ENCODE results near the gene UBR3.

UBR3 gene, protein sequence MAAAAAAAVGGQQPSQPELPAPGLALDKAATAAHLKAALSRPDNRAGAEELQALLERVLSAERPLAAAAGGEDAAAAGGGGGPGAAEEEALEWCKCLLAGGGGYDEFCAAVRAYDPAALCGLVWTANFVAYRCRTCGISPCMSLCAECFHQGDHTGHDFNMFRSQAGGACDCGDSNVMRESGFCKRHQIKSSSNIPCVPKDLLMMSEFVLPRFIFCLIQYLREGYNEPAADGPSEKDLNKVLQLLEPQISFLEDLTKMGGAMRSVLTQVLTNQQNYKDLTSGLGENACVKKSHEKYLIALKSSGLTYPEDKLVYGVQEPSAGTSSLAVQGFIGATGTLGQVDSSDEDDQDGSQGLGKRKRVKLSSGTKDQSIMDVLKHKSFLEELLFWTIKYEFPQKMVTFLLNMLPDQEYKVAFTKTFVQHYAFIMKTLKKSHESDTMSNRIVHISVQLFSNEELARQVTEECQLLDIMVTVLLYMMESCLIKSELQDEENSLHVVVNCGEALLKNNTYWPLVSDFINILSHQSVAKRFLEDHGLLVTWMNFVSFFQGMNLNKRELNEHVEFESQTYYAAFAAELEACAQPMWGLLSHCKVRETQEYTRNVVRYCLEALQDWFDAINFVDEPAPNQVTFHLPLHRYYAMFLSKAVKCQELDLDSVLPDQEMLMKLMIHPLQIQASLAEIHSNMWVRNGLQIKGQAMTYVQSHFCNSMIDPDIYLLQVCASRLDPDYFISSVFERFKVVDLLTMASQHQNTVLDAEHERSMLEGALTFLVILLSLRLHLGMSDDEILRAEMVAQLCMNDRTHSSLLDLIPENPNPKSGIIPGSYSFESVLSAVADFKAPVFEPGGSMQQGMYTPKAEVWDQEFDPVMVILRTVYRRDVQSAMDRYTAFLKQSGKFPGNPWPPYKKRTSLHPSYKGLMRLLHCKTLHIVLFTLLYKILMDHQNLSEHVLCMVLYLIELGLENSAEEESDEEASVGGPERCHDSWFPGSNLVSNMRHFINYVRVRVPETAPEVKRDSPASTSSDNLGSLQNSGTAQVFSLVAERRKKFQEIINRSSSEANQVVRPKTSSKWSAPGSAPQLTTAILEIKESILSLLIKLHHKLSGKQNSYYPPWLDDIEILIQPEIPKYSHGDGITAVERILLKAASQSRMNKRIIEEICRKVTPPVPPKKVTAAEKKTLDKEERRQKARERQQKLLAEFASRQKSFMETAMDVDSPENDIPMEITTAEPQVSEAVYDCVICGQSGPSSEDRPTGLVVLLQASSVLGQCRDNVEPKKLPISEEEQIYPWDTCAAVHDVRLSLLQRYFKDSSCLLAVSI (N-terminal part only)

DNA sequence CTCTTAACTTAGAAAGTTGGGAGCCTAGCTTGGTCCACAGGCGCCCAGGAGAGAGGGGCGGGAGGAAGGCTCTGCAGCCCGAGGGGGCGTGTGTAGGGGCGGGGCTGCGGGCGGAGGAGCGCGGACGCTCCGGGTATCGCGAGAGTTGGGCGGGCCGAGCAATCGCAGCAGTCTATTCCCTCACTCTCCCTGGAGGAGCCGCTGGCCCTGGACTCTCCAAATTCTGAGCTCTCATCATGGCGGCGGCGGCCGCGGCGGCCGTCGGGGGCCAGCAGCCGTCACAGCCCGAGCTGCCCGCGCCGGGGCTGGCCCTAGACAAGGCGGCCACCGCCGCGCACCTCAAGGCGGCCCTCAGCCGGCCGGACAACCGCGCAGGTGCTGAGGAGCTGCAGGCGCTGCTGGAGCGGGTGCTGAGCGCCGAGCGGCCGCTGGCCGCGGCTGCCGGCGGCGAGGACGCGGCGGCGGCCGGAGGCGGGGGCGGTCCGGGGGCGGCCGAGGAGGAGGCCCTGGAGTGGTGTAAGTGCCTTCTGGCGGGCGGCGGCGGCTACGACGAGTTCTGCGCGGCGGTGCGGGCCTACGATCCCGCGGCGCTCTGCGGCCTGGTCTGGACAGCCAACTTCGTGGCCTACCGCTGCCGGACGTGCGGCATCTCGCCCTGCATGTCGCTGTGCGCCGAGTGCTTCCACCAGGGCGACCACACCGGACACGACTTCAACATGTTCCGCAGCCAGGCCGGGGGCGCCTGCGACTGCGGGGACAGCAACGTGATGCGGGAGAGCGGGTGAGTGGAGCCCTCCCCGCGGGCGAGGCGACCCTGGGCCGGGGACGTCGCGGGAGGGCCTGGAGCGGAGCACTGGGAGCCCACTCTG is at the start of gene UBR3:
TSS of gene UBR3 (plus strand) at position 183 of the 869 bp plus-strand sequence. CDS start at position 237, 54 bp downstream.
- TF ChIP-seq GATA3 (IDR thresholded peaks at IDR 0.05; ENCODE audit: low read depth, low read length) (no peak), GATA2 (IDR thresholded peaks at IDR 0.05; ENCODE audit: low read depth, low read length) (no peak)

DNA sequence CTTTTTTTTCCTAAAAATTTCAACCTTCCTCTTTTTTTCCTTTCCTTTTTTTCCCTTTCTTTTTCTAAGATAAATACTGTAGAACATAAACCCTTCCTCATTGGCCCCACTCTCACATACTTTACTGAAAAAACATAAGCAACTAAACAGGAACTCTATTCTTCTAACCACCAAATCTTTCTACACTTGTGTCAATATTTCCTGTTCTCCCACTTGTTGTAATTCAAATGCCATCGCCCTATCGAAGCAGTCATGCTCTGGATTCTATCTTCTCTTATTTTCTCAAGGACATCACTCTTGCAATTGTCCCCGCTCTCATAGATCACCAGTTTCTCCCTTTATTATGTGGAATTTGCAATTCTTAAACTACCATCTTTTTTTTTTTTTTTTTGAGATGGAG is 48.8 kb upstream of the UBR3 start:
- TF ChIP-seq GATA3 (IDR thresholded peaks at IDR 0.05; ENCODE audit: low read depth, low read length) (no peak), GATA2 (IDR thresholded peaks at IDR 0.05; ENCODE audit: low read depth, low read length) (no peak)

DNA sequence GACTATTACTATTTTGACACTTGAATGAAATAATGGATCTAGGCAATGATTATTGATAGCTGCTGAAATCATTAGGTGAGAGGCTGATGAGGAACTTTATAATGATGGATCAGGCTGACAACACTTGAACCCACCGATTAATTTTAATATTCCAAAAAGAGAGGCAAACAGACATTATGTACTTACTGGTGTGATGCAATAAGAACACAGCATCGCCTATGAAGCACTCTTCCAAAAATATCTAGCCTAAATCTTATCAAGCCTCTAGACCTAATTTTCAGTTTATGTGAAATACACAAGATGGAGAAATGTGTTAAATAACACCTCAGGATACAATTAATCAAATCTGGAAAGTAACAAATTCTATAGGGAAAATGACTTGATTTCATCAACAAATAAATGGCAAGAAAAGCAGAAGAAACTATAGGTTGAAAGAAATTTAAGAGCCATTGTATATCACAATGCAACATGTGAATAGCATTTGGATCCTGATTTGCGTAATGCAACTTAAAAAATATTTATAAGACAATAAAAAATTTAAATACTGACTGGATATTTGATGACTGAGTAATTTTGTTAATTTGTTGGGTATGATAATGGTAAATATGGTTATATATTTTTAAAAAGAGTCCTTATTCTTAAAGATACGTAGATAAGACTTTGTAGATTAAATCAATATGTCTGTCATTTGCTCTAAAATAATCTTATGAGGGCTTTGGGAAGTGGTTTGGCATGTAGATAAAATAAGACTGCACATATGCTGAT is 45.8 kb upstream of the UBR3 start:
- TF ChIP-seq GATA2 (IDR thresholded peaks at IDR 0.05; ENCODE audit: low read depth, low read length) (no peak), GATA3 (IDR thresholded peaks at IDR 0.05; ENCODE audit: low read depth, low read length) (no peak)

DNA sequence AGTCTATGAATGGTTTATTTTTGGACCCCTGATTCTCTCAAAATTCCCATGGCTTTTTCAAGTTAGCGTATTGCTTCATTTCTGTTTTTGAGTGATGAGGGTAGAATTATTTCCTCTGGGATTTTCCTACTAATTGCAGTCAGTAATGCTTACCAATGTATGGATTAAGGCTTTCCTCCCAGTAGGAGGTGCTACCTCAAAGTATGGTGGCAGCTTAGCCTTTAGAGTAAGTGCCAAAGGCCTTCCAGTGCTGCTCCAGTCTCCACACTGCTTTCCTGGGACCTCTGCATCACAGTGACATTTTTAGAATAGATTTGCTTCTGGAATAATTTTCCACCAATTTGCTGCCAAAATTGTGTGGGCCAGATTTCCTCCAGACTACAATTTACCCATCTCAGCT is 44.7 kb upstream of the UBR3 start:
- TF ChIP-seq GATA3 (IDR thresholded peaks at IDR 0.05; ENCODE audit: low read depth, low read length) (no peak), GATA2 (IDR thresholded peaks at IDR 0.05; ENCODE audit: low read depth, low read length) (no peak)

DNA sequence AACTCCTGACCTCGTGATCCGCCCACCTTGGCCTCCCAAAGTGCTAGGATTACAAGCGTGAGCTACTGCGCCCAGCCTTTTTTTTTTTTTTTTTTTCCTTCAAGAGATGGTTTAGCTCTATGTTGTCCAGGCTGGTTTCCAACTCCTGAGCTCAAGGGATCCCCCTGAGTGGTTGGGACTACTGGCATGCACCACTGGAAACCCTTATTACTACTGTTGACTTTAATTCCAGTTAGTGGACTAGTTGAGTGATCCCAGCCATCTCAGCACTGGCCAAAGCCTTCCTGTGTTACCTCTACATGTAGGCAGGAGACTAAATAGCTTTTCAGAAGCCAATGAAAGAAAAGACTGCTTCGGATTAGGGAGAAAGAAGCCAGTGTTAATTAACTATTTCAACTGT is 36.7 kb upstream of the UBR3 start:
- TF ChIP-seq GATA3 (IDR thresholded peaks at IDR 0.05; ENCODE audit: low read depth, low read length) = no peak
- TF ChIP-seq GATA2 (IDR thresholded peaks at IDR 0.05; ENCODE audit: low read depth, low read length) = no peak

DNA sequence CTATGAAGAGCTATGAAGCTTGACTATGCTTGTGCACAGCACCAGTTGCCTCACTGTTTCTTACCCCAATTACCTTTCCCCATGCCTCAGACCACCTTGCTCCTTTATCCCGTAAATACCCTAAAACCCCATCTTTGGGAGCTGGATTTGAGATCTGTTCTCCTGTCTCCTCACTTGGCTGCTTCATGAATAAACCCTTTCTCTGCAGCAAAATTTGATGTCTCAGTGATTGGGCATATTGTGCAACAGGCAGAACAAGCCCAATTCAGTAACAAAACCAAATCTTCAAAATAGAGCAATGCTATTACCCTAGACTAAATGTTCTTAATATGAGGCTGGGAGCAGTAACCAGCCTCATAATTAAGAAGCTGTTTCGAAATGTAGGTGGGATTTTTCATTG is 32.1 kb upstream of the UBR3 start:
- TF ChIP-seq GATA3 (IDR thresholded peaks at IDR 0.05; ENCODE audit: low read depth, low read length) (no peak), GATA2 (IDR thresholded peaks at IDR 0.05; ENCODE audit: low read depth, low read length) (no peak)

DNA sequence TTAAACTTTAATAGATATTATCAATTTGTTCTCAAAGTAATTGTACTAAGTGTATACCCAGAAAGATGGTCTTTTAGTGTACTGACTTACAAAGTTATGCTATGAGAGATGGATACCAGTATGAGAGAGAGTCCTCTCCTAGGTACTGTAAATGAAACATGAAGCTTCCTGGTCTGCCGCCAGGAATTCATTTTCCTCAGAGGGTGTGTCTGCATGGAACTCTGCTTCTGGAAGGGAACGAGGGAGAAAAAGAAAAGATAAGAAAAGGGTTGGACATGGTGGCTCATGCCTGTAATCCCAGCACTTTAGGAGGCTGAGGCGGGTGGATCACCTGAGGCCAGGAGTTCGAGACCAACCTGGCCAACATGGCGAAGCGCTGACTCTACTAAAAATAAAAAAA is 30.8 kb upstream of the UBR3 start:
- TF ChIP-seq GATA2 (IDR thresholded peaks at IDR 0.05; ENCODE audit: low read depth, low read length) (no peak), GATA3 (IDR thresholded peaks at IDR 0.05; ENCODE audit: low read depth, low read length) (no peak)

DNA sequence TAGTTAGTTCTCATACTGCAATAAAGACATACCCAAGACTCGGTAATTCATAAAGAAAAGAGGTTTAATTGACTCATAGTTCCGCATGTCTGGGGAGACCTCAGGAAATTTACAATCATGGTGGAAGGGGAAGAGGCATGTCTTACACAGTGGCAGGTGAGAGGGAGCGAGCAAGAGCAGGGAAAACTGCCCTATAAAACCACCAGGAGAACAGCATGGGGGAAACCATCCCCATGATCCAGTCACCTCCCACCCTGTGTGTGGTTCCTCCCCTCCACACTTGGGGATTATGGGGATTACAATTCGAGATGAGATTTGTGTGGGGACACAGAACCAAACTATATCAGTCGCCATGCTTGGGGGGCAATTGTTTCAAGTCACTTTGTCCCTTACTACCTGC is 29.7 kb upstream of the UBR3 start:
- no peak for TF ChIP-seq GATA2 (IDR thresholded peaks at IDR 0.05; ENCODE audit: low read depth, low read length)
- TF ChIP-seq GATA3 (IDR thresholded peaks at IDR 0.05; ENCODE audit: low read depth, low read length) = no peak

DNA sequence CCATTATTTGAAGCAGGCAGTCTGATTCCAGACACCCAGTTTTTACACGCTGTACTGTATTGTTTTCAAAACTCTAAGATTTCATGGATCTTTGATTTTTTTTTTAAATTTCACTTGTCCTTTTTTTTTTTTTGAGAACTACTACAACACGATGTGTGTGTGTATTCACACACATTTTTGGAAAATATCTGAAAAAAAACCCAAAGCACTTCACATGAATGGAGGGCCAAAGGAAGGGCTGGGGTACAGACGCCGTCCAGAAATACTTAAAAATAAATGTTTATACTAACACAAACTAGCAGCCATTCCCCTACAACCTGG is 28.9 kb upstream of the UBR3 start:
- TF ChIP-seq GATA3 (IDR thresholded peaks at IDR 0.05; ENCODE audit: low read depth, low read length) = no peak
- TF ChIP-seq GATA2 (IDR thresholded peaks at IDR 0.05; ENCODE audit: low read depth, low read length) = no peak

DNA sequence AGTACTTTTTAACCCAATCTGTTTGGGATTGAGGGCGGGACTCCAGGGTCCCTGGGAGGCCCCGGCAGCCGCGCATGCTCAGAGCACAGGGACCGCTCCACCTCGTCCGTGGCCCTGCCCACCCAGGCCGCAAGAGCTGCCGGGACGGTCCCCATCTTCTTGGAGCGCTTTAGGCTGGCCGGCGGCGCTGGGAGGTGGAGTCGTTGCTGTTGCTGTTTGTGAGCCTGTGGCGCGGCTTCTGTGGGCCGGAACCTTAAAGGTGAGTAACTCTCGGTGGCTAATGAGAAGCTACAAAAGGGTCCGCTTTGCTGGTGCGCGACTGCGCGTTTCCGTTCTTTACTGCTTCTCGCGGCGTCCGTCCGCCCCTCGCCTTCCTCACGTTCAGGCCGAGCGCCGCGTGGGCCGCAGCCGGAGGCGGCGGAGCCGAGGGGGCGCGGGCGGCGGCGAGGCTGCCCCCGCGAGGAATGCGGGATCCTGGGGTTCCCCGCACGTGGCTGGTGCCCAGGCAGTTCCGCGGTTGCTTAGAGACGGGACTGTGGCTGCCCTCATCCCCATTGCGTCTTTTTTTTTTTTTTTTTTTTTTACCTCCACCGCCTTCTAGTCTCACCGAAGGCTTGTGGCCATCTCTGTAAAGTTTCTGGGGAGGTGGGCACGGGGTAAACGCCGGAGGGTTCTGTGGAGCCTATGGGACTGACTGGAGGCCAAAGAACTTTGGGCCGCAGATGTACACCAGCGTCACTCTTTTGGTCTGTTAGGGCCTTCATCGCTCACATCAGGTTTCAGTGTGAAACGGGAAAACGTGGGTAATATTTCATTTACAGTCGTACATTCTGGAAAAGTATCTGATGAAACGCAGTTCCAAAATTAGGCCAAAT is 28.3 kb upstream of the UBR3 start, which contains the start of gene SSB:
TSS of gene SSB (plus strand) at position 154 of the 875 bp plus-strand sequence. CDS start 2,090 bp downstream, outside the sequence.
- TF ChIP-seq GATA3 (IDR thresholded peaks at IDR 0.05; ENCODE audit: low read depth, low read length) (no peak), GATA2 (IDR thresholded peaks at IDR 0.05; ENCODE audit: low read depth, low read length) (no peak)

DNA sequence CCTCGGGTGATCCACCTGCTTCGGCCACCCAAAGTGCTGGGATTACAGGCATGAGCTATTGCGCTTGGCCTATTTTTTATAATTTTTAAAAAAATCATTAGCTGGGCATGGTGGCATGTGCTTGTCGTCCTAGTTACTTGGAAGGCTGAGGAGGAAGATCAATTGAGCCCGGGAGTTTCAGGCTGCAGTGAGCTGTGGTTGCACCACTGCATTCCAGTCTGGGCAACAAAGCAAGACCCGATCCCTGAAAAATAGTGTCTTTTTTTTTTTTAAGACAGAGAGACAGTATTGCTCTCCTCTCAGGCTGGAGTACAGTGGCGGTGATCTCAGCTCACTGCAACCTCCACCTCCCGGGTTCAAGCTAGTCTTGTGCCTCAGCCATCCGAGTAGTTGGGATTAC is 23.8 kb upstream of the UBR3 start:
- TF ChIP-seq GATA3 (IDR thresholded peaks at IDR 0.05; ENCODE audit: low read depth, low read length) (no peak), GATA2 (IDR thresholded peaks at IDR 0.05; ENCODE audit: low read depth, low read length) (no peak)

Data from SH-SY5Y (cell line).